Lower leg skin (tissue), 4 donors: ENCODE results near the gene PDSS2. TPM values are rescaled to one million over a fixed set of nuclear protein-coding genes. Genes with fewer than 3 reads are reported as not detected.
"Not testable (repeated sequence)": the region's sequence is repeated elsewhere in the genome, so short reads cannot be mapped to it uniquely, and the experiment has no call there.

Experiments used
- DNase-seq, 2 donors: peaks; one replicate each; pipeline ENCODE4 v3.0.0-alpha.2; 2019; ENCODE audit warnings: low spot score in 2 of 2
- H3K4me3 ChIP-seq: fragments of 200-600 bp; sonication (generic); 2 replicates; pipeline ENCODE4 v1.5.1; 2017; ENCODE audit warnings: mild to moderate bottlenecking, low read depth; ENCODE audit not compliant: poor library complexity, severe bottlenecking
- CTCF ChIP-seq, 3 donors: fragments of 450-650 bp; IDR thresholded peaks; one replicate each; pipeline ENCODE4 v1.5.1; 2016; ENCODE audit warnings: antibody characterized with exemption in 3 of 3, mild to moderate bottlenecking in 3 of 3, moderate library complexity in 2 of 3
- POLR2A ChIP-seq, 2 donors: fragments of 450-650 bp; IDR thresholded peaks; one replicate each; pipeline ENCODE4 v1.6.1; 2016 to 2017; ENCODE audit warnings: antibody characterized with exemption in 2 of 2, mild to moderate bottlenecking in 1 of 2, moderate library complexity in 1 of 2
- WGBS, 2 donors: methylation state at CpG; one replicate each; pipeline ENCODE4 v1.1.5; 2018; 5-methylcytosine and 5-hydroxymethylcytosine counted together
- intact Hi-C: fragments of 100-400 bp; cut with DNase I; formaldehyde crosslinking; loops from one replicate; pipeline ENCODE4 v1.15.0; 2023; ENCODE audit warnings: low total_unique reads
- total RNA-seq, 4 donors: library from RNA; depleted of rRNA; stranded (reverse); fragments of >200 nt; gene quantifications; one replicate each; pipeline ENCODE4 v1.1.0, GENCODE V29; 2016

Gene PDSS2
- total RNA-seq, 4 donors from 2014 or later = 6.9 to 14.8 (median 11.4) TPM

DNA sequence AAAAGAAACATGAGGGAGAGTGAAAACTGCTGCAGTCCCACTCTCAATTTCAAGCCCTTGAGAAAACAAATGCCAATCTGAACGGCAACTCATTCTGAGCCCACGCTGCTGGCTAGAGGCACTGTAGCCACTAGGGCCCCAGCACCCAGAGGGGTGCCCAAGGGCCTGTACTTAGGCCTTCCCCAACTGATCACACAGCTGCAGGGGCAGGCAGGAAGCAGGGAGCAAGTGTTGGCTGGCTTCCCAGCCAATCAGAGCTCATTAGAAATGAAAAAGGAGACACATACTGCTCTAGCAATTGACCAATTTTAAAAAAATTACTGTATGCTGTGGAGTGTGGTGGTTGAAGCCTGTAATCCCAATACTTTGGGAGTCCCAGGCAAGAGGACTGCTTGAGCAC is 340.4 kb downstream of the PDSS2 start:
- peak in 1 of 2 donors; percentile 20 for DNase-seq
- H3K4me3 ChIP-seq = no peak overlapping the region
- WGBS, 2 donors = 64 to 73% methylated on average over 2 of the region's 2 CpGs
- no peak for TF ChIP-seq POLR2A (IDR thresholded peaks at IDR 0.05)
- TF ChIP-seq CTCF (IDR thresholded peaks at IDR 0.05) = no peak
- intact Hi-C loops = no loop called here

GRCh38 chr6:107118540-107118939 is 340.8 kb downstream of the PDSS2 start:
- peak in 1 of 2 donors; percentile 20 for DNase-seq
- H3K4me3 ChIP-seq, intact Hi-C loops: not testable (repeated sequence)
- 84 to 90% methylated on average over 9 of the region's 9 CpGs for WGBS, 2 donors

DNA sequence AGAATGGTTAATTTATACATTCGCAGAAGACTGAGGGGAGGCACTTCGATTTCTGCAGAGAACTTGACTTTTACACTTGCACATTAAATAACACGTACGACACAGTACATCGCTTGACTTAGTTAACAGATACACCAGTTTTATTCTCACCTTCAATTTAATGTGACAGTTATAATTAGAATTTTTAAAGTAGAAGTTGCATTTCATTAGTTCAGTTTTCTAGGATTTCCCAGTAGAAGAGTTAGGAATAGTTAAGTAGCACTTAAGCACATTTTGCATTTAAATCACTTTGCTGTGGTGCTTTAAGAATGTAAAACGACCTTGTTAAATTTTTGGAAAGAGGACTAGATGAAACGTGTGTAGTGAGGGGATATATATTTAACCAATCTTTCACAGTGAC is 342.4 kb downstream of the PDSS2 start:
- no peak for DNase-seq
- TF ChIP-seq POLR2A (IDR thresholded peaks at IDR 0.05) (no peak), CTCF (IDR thresholded peaks at IDR 0.05) (no peak)
- WGBS, 2 donors = 32 to 41% methylated on average over 7 of the region's 7 CpGs
- no peak overlapping the region for H3K4me3 ChIP-seq
- intact Hi-C loops = no loop called here

DNA sequence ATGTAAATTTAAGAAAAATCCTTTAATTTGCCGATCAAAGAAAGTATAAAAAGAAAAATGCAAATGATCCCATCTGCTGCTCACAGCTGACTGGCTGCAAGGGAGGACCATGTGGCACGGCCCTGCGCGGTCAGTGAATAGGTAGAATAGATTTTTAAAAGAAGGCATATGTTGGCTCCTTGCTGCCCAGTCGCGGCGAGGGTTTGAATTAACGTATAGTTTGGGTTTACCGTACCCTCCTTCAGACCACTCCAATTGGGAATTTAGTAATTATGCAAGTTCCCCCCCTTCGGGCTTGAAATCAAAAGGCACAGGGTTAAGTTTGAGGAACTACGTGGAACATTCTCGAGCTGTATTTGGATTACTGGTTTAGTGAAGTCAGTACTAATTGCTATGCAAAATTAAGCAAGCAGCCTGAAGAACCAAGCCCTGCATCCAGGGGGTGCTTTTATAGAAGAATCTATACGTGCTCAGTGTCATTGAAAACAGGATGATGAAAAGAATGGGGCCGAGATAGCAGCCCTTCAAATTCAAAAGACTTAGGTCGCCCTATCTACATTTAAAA is 343.0 kb downstream of the PDSS2 start:
- TF ChIP-seq POLR2A (IDR thresholded peaks at IDR 0.05) (no peak), CTCF (IDR thresholded peaks at IDR 0.05) (no peak)
- H3K4me3 ChIP-seq = peak overlapping the region; percentile 40
- DNase-seq = peak in 1 of 2 donors; percentile 79
- 1 to 3% methylated on average over 15 of the region's 15 CpGs for WGBS, 2 donors
- intact Hi-C loops = no loop called here

DNA sequence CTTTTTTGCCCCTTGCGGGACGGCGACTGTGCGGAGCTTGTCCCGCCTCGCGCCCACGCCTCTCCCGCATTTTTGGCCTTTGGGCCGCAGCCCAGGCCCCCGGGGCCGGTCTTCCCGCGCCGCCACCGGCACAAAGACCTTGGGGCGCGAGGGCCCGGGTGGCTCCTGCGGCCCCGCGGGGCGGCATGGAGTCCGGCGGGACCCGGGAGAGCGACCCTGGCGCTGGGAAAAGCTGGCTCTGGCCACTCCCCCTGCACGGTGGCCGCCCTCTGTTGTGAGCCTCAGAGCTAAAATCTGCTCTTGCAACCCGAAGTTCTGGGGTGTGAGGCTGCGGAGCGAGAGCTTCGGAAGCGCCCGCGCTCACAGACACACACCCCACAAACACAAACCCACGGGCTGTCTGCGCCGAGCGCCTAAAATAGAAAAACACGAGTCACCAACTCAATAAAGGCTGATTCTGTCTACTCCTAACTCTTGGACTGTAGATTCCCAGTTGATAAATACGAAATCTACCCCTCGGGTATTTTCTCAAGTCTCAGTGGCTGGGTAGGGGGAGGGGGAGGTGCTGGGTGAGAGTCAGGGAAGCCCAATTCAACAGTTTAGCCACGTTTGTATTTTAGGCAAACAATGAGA is 343.6 kb downstream of the PDSS2 start:
- TF ChIP-seq CTCF (IDR thresholded peaks at IDR 0.05) = no peak
- TF ChIP-seq POLR2A (IDR thresholded peaks at IDR 0.05) = no peak
- DNase-seq = peak in 1 of 2 donors; percentile 86
- intact Hi-C loops = no loop called here
- 0% methylated on average over 28 to 31 of the region's 45 CpGs for WGBS, 2 donors
- peak overlapping the region; percentile 40 for H3K4me3 ChIP-seq

DNA sequence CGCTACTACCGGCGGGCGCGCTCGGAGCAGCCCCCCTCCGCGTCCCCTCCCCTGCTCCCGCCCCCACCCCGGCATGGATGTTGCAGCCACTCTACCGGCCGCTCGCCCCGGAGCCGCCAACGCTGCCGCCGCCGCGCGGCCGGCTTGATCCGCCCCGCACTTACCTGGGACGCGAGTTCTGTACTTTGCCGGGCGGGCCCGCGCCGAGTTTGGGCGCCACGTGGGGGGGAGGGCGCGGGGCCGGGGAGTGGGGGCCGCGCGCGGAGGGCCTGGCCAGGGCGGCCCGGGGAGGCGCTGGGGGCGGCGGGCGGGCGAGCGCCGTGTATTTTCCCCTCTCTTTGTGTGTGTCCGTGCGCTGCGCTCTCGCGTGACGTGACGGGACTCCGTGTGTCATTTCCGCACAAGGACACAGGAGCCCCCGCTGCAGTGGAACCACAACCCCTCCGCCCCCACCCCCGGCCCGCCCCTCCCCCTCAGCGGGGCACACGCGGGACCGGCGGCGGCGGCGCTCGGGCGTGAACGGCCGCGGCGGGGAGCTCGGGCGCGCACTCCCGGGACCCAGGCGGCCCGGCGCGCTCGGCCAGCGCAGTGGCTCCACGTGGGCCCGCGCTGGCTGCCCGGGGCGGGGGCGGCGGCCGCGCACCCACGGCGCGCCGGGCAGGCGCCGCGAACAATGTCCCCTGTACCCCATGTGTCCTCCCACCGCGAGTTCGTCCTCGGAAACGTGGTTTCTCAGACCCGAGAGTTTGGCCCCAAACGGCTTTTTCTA is 344.3 kb downstream of the PDSS2 start, which contains the start of gene BEND3:
Gene BEND3 (minus strand): TSS at position 590 of the 769 bp plus-strand sequence. CDS start 16,230 bp downstream, outside the sequence.
- intact Hi-C loops = no loop called here
- peak within 1 kb of the TSS; percentile 43 for H3K4me3 ChIP-seq
- 1% methylated on average over 9 to 23 of the region's 109 CpGs for WGBS, 2 donors
- DNase-seq = peak in 1 of 2 donors; percentile 85
- TF ChIP-seq POLR2A (IDR thresholded peaks at IDR 0.05) = no peak
- no peak for TF ChIP-seq CTCF (IDR thresholded peaks at IDR 0.05)
